ENCODE results near the gene PCCA. TPM values are rescaled to one million over a fixed set of nuclear protein-coding genes. Genes with fewer than 3 reads are reported as not detected.
"Not testable (repeated sequence)": the region's sequence is repeated elsewhere in the genome, so short reads cannot be mapped to it uniquely, and the experiment has no call there.

Gene PCCA
- polyA plus RNA-seq, 12 donors: 24.3 to 41.6 (median 32.7) TPM; not detected in 1

DNA sequence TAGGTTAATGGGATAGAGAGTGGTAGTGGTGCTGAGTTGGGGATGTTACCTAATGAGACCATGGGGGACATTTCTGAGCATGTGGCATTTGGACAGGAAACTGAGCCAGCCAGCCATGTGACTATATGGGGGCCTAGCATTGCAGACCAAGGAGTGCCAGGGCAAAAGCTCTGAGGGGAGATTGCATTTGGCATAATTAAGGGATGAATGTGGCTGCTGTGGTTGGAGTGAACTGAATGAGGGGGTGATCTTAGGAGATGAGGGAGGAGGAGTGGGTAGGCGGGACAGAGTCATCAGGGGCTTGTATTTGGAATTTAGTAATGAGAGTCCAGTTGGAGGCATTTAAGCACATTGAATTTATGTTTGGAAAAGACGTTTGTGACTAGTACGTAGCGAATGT lies 6.6 kb downstream of the PCCA start:
- DNase-seq: no peak

GRCh38 chr13:100096526-100096925 lies 7.6 kb downstream of the PCCA start:
- no peak for DNase-seq

GRCh38 chr13:100097821-100098220 lies 8.9 kb downstream of the PCCA start:
- DNase-seq: no peak

DNA sequence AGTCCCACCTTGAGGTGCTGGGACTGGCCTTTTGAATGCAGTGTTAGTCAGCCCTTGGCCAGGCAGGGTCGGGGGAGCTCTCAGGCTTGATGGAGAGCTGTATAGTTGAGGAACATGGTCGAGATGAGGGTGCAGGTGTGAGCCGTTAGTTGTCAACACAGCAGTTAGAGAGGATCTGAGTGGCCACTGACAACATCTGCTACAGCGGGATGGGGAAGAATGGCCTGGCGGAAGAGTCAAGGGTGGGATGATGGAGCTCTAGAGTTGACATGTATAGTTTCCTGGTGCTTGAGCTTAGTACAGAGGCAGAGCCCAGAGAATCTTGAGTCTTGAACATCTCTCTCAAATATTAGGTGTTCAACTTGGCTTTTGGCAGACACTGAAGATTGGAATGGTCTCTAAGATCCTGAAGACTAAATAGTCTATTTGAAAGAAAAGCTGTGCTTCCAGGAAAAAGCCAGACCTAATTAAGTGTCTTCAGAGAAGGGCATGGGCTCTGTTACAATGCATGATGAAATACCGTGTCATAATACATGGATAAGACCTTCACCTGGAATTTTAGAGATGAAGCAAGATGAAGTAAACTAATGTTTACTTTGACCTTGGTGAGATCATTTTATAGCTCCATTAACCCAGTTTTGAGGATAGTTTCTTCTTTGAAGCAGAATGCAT lies 9.7 kb downstream of the PCCA start:
- no peak for DNase-seq

DNA sequence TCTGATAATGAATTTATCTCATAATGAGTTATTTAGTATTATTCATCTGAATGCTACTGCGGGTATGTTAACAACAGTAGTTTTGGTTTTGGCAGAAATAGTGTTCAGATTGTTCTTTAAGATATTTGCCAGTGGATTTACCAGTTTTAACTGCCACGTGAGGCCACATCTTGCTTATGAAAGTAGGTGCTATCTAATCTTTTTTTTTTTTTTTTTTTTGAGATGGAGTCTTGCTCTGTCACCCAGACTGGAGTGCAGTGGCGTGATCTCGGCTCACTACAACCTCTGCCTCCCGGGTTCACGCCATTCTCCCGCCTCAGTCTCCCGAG lies 10.2 kb downstream of the PCCA start:
- DNase-seq: not testable (repeated sequence)

GRCh38 chr13:100100115-100100879 lies 11.4 kb downstream of the PCCA start:
- DNase-seq: peak; percentile 15

DNA sequence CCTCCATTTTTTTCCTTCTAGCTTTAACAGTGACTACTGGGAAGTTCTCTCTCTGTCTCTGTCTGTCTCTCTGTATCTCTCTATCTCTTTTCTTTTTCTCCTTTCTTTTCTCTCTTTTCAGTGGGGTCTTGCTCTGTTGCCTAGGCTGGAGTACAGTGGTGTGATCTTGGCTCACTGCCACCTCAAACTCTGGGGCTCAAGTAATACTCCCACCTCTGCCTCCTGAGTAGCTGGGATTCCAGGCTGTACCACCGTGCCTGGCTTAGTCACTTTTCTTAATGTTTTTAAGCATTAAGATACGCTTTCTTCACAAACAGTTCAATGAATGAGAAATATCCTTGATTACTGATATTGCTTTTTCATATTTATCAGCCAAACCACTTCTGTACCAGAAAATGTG lies 13.1 kb downstream of the PCCA start:
- DNase-seq: no peak

- DNase-seq: no peak
These were observed 17.1 kb downstream of the PCCA start for GRCh38 chr13:100106005-100106404.

DNA sequence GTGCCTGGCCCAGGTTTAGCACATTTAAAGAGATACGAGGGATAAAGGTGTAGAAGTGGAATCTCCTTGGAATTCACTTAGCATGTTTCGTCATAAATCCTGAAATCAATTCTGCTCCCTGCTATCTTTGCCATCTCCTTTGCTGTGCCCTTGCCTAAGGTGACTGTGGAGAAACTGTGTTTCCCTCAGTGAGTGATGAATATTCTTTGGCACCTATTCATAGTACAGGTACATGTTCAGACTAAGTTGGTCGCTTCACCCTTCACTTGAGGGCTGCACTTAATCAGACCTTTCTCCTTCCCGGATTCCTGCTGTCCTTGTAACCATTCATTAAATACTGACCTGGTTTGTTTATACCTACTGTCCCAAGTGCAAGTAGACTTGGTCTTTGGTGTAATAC lies 17.8 kb downstream of the PCCA start:
- no peak for DNase-seq

GRCh38 chr13:100108913-100109507 lies 20.1 kb downstream of the PCCA start:
- DNase-seq: no peak

- DNase-seq: no peak
These were observed 21.4 kb downstream of the PCCA start for GRCh38 chr13:100110269-100110668.

- DNase-seq: no peak
These were observed 23.4 kb downstream of the PCCA start for GRCh38 chr13:100112186-100112838.

GRCh38 chr13:100115693-100116254 lies 26.9 kb downstream of the PCCA start:
- no peak for DNase-seq

- no peak for DNase-seq
These were observed 35.4 kb downstream of the PCCA start for GRCh38 chr13:100124265-100124664.

GRCh38 chr13:100125946-100126345 lies 37.1 kb downstream of the PCCA start:
- DNase-seq: no peak

- no peak for DNase-seq
These were observed 39.5 kb downstream of the PCCA start for GRCh38 chr13:100128373-100128772.

- DNase-seq: no peak
These were observed 39.9 kb downstream of the PCCA start for GRCh38 chr13:100128838-100129237.

- no peak for DNase-seq
These were observed 40.7 kb downstream of the PCCA start for GRCh38 chr13:100129605-100130004.

DNA sequence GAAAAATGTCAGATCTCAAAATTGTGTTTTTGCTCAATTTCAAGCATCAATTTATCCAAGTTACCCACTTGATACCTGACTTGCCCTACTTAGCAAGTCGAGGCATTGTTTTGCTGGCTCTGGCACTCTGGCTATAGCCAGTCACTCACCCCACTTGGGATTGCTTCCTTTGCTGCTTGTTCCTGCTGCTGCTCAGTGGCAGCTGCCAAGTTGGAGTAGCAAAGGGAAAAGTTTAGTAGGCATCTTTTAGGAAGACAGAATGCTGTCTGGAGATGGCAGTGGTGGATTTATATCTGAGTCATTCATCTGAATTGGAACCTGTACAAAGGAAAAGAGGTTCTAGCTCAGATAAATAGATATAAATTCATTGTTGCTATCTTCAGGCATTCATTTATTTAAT lies 41.2 kb downstream of the PCCA start:
- peak; percentile 4 for DNase-seq

DNA sequence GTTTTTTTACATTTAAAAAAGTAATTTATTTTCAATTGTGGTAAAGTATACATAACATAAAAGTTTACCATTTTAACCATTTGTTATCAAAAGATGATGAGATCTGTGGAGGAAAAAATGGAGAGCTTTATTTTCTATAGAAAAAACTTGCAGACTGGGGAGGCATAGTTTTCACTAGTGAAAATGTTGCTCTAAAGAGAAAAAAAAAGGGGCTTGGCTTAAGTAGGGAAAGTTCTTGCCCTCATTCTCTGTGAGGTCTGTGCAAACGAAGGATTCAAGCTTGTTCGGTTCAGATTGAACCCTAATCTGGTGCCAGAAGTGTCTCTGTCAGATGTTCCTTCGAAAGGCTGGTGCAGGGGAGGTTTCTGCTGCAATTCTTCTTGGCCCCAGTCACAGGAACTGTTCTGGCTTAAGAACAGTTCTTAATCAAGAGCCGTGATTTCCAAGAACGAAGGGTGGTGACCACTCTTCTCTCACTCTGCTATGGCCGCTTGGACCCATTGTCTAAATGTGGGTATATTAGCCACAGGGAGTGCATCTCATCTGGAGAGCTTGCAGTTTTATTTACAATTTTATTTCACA lies 42.1 kb downstream of the PCCA start:
- no peak for DNase-seq

DNA sequence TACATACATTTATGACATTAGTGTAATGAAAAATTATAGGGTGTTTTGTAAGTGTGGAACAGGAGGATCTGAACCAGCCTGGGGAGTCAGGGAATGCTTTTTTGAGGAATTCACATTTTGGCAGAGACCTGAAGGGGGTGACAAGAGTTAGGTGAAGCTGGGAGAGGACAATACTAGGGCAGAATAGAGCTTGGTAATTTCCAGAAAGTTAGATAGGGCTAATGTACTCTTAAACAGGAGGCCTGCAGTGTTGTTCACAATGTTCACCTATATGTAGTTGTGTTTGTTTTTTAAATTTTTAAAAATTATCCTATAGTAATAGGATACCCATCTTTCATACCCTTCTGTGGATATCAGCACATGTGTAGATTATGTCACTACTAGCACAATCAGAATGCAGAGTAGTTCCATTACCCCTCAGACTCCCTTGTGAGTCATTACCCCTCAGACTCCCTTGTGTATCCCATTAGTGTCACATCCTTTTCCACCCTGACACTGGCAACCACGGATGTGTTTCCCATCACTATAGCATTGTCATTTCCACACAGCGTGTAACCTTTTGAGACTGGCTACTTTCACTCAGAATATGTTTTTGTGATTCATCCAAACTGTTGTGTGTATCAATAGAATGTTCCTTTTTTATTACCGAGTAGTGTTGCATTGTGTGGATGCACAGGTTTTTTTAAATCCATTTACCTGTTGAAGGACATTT lies 43.1 kb downstream of the PCCA start:
- DNase-seq: no peak
